ENCODE data around the gene ZPBP.

The ZPBP gene

DNA sequence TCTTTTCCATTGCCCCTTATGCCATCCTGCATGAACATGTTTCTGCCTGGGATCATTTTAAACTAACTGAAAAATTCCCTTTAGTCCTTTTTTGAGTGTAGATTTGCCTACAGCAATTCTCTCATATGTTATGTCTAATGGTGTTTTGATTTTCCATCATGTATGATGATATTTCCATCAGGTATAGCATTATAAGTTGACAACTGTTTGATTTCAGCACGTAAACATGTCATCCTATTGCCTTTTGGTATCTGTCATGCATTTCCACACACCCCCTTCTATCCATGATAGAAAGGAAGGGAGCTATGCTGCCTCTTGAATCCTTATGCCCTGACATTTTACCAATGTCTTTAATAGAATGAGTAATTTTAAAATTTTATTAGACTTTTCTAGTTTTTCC is 116.8 kb downstream of the ZPBP start:
- TF ChIP-seq CTCF (IDR thresholded peaks at IDR 0.05; ENCODE audit: extremely low read depth, missing control alignments) = no peak
- no peak for DNase-seq (ENCODE audit: low spot score)

GRCh38 chr7:49974035-49974434 is 119.0 kb downstream of the ZPBP start:
- TF ChIP-seq CTCF (IDR thresholded peaks at IDR 0.05; ENCODE audit: extremely low read depth, missing control alignments) = no peak
- no peak for DNase-seq (ENCODE audit: low spot score)

GRCh38 chr7:49937608-49938007 is 155.4 kb downstream of the ZPBP start:
- TF ChIP-seq CTCF (IDR thresholded peaks at IDR 0.05; ENCODE audit: extremely low read depth, missing control alignments) = no peak
- no peak for DNase-seq (ENCODE audit: low spot score)

- no peak for TF ChIP-seq CTCF (IDR thresholded peaks at IDR 0.05; ENCODE audit: extremely low read depth, missing control alignments)
- DNase-seq (ENCODE audit: low spot score) = no peak
These were observed 161.4 kb downstream of the ZPBP start for GRCh38 chr7:49931627-49932026.

- no peak for TF ChIP-seq CTCF (IDR thresholded peaks at IDR 0.05; ENCODE audit: extremely low read depth, missing control alignments)
- DNase-seq (ENCODE audit: low spot score) = no peak
These were observed 164.3 kb downstream of the ZPBP start for GRCh38 chr7:49928787-49929186.

GRCh38 chr7:49927631-49928030 is 165.4 kb downstream of the ZPBP start:
- no peak for DNase-seq (ENCODE audit: low spot score)
- no peak for TF ChIP-seq CTCF (IDR thresholded peaks at IDR 0.05; ENCODE audit: extremely low read depth, missing control alignments)

- TF ChIP-seq CTCF (IDR thresholded peaks at IDR 0.05; ENCODE audit: extremely low read depth, missing control alignments) = no peak
- DNase-seq (ENCODE audit: low spot score) = no peak
These were observed 166.3 kb downstream of the ZPBP start for GRCh38 chr7:49926720-49927119.

Measured in GM20000 (cell line).